COLO829 (cell line): ENCODE results near the gene CEP104.

Experiments used
- DNase-seq: peaks from one replicate; pipeline ENCODE4 v3.0.0; 2012; ENCODE audit warnings: low spot score

Gene CEP104

GRCh38 chr1:3894626-3895278 is 37.7 kb upstream of the CEP104 start:
- no peak for DNase-seq

GRCh38 chr1:3893190-3893589 is 36.2 kb upstream of the CEP104 start:
- DNase-seq, result no peak

- no peak for DNase-seq
Measured at GRCh38 chr1:3892748-3893147, 35.7 kb upstream of the CEP104 start.

- no peak for DNase-seq
Measured at GRCh38 chr1:3891329-3891865, 34.4 kb upstream of the CEP104 start.

- no peak for DNase-seq
Measured at GRCh38 chr1:3890389-3891328, 33.6 kb upstream of the CEP104 start.

GRCh38 chr1:3889936-3890335 is 32.9 kb upstream of the CEP104 start:
- no peak for DNase-seq

- no peak for DNase-seq
Measured at GRCh38 chr1:3888301-3888700, 31.3 kb upstream of the CEP104 start.

- no peak for DNase-seq
Measured at GRCh38 chr1:3886691-3887090, 29.7 kb upstream of the CEP104 start.

- no peak for DNase-seq
Measured at GRCh38 chr1:3886106-3886670, 29.2 kb upstream of the CEP104 start.

GRCh38 chr1:3885611-3886010 is 28.6 kb upstream of the CEP104 start:
- no peak for DNase-seq

GRCh38 chr1:3884966-3885365 is 28.0 kb upstream of the CEP104 start:
- DNase-seq, result no peak

GRCh38 chr1:3883194-3883925 is 26.3 kb upstream of the CEP104 start:
- DNase-seq, result no peak

GRCh38 chr1:3881193-3881480 is 24.1 kb upstream of the CEP104 start:
- DNase-seq, result no peak

GRCh38 chr1:3880429-3881192 is 23.6 kb upstream of the CEP104 start:
- no peak for DNase-seq

- DNase-seq, result no peak
Measured at GRCh38 chr1:3879787-3880428, 22.9 kb upstream of the CEP104 start.

GRCh38 chr1:3879099-3879498 is 22.1 kb upstream of the CEP104 start:
- DNase-seq, result no peak

GRCh38 chr1:3876716-3877115 is 19.7 kb upstream of the CEP104 start:
- no peak for DNase-seq

GRCh38 chr1:3874736-3875135 is 17.7 kb upstream of the CEP104 start:
- no peak for DNase-seq

GRCh38 chr1:3872546-3872945 is 15.5 kb upstream of the CEP104 start:
- DNase-seq, result no peak

- no peak for DNase-seq
Measured at GRCh38 chr1:3871451-3871805, 14.4 kb upstream of the CEP104 start.

- no peak for DNase-seq
Measured at GRCh38 chr1:3869751-3870301, 12.8 kb upstream of the CEP104 start.
